Vagina (tissue), 2 donors: ENCODE measurements around the gene CDK3. TPM values are rescaled to one million over a fixed set of nuclear protein-coding genes. Genes with fewer than 3 reads are reported as not detected.

Experiments used
- DNase-seq, 2 donors: peaks; one replicate each; pipeline ENCODE4 v3.0.0-alpha.2; 2017; ENCODE audit errors: extremely low spot score in 2 of 2
- H3K27ac ChIP-seq: fragments of 200-600 bp; sonication (generic); one replicate; pipeline ENCODE4 v1.5.1; 2019
- H3K27me3 ChIP-seq: fragments of 200-600 bp; sonication (generic); one replicate; pipeline ENCODE4 v1.5.1; 2019
- H3K36me3 ChIP-seq, 2 donors: fragments of 200-600 bp; sonication (generic); one replicate each; pipeline ENCODE4 v1.5.1; 2017 to 2019
- H3K4me1 ChIP-seq: fragments of 200-600 bp; sonication (generic); one replicate; pipeline ENCODE4 v1.5.1; 2019
- H3K4me3 ChIP-seq, 2 donors: fragments of 200-600 bp; sonication (generic); 1 replicate in 1 of 2; 2 replicates in 1 of 2; pipeline ENCODE4 v1.5.1; 2016 to 2019
- H3K9me3 ChIP-seq: fragments of 200-600 bp; sonication (generic); one replicate; pipeline ENCODE4 v1.5.1; 2019
- POLR2A ChIP-seq, 2 donors: fragments of 450-650 bp; IDR thresholded peaks; one replicate each; pipeline ENCODE4 v1.6.1; 2017; ENCODE audit warnings: antibody characterized with exemption in 2 of 2, mild to moderate bottlenecking in 2 of 2, moderate library complexity in 2 of 2
- POLR2AphosphoS5 ChIP-seq, 2 donors: sonication (generic); formaldehyde crosslinking; IDR thresholded peaks; one replicate each; pipeline ENCODE4 v1.9.0; 2017; ENCODE audit warnings: antibody characterized with exemption in 2 of 2, mild to moderate bottlenecking in 2 of 2, low read depth in 1 of 2; ENCODE audit not compliant: insufficient read depth in 1 of 2
- intact Hi-C: fragments of 100-400 bp; cut with DNase I; formaldehyde crosslinking; loops from one replicate; pipeline ENCODE4 v1.15.1; 2023
- total RNA-seq: library from RNA; depleted of rRNA; stranded (reverse); fragments of >200 nt; gene quantifications from one replicate; pipeline ENCODE4 v1.2.3, GENCODE V29; 2016
- TF ChIP-seq, protein P1 (sequence below), 3 experiments: fragments of 450-650 bp in 2 of 3; fragments of 200-600 bp in 1 of 3; sonication (generic) in 1 of 3; IDR thresholded peaks; one replicate each; pipeline ENCODE4 v1.5.1; 2017 to 2019; ENCODE audit warnings: antibody characterized with exemption in 3 of 3, mild to moderate bottlenecking in 2 of 3, moderate library complexity in 2 of 3

CDK3 gene
- total RNA-seq, 1 donor from 2014 or later = 3.2 TPM

DNA sequence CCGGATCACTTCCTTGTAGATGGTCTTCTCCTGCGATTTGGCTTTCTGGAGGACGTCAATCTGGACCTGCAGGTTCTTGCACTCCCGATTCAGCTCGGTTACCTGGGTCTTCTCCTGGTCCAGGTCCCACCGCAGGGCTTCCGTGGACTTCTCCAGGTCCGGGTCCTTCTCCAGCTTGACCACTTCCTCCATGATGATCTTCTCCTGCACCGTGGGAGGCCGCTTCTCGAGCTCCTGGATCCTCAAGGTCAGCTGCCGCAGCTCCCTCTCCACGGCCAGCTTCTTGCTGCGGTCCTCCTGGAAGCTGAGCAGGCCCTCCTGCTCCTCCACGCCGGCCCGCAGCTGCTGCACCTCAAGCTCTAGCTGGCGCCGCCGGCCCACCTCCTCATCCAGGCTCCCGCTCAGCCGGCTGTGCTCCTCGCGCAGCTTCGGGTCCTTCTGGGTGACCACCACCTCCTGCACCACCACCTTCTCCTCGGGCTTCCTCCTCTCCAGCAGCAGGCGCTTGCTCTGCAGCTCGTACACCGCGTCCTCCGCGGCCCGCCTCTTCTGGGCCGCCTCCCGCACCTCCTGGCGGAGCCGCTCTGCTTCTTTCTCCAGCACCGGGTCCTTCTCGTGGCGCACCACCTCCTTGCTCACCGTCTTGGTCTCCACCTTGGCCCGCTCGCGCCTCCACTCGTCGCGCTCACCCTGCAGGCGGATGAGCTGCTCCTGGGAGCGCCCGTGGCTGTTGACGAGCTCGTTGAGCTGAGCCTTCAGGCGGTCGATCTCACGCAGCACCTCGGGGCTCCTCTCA lies 8.2 kb downstream of the CDK3 start:
- peaks cover 0 to 15% of the 10 kb centered on the region in 2 donors for H3K36me3 ChIP-seq
- H3K9me3 ChIP-seq = no peaks in the 10 kb centered on the region
- TF ChIP-seq, protein P1, sequence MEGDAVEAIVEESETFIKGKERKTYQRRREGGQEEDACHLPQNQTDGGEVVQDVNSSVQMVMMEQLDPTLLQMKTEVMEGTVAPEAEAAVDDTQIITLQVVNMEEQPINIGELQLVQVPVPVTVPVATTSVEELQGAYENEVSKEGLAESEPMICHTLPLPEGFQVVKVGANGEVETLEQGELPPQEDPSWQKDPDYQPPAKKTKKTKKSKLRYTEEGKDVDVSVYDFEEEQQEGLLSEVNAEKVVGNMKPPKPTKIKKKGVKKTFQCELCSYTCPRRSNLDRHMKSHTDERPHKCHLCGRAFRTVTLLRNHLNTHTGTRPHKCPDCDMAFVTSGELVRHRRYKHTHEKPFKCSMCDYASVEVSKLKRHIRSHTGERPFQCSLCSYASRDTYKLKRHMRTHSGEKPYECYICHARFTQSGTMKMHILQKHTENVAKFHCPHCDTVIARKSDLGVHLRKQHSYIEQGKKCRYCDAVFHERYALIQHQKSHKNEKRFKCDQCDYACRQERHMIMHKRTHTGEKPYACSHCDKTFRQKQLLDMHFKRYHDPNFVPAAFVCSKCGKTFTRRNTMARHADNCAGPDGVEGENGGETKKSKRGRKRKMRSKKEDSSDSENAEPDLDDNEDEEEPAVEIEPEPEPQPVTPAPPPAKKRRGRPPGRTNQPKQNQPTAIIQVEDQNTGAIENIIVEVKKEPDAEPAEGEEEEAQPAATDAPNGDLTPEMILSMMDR (IDR thresholded peaks at IDR 0.05) = no peak
- TF ChIP-seq POLR2A (IDR thresholded peaks at IDR 0.05) = no peak
- TF ChIP-seq POLR2AphosphoS5 (IDR thresholded peaks at IDR 0.05; ENCODE audit: insufficient read depth in 1 of 2, low read depth in 1 of 2) = no peak
- peaks cover under 1% of the 10 kb centered on the region for H3K4me1 ChIP-seq
- intact Hi-C loops = loop anchor here (5.0 to 10.0 kb wide), 2 partner anchors 97 to 276 kb away; no protein-coding TSS in a partner anchor
- no peak overlapping the region for H3K27ac ChIP-seq
- DNase-seq = no peak
- no peaks in the 10 kb centered on the region for H3K27me3 ChIP-seq
- no peak overlapping the region for H3K4me3 ChIP-seq

DNA sequence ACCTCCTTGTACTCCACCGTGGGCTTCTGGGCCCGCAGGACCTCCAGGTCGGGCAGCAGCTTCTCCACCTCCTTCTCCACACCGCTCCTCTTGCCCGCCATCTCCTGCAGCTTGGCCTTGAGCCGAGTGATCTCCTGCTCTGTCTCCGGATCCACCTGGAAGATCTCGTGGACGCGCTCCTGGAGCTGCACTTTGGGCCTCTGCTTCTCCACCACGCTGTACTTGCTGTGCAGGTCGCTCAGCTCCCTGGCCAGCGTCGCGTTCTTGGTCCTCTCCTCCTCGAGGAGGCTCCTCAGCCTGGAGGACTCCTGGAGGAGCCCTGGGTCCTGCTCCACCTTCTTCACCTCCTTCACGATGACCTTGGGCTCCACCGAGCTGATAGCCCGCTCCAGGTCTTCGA lies 8.8 kb downstream of the CDK3 start:
- Histone ChIP-seq H3K9me3 (no peaks in the 10 kb centered on the region), H3K27ac (no peak overlapping the region), H3K36me3 (peaks cover 0 to 13% of the 10 kb centered on the region in 2 donors), H3K4me3 (no peak overlapping the region), H3K27me3 (no peaks in the 10 kb centered on the region), H3K4me1 (peaks cover 7% of the 10 kb centered on the region)
- no peak for DNase-seq
- TF ChIP-seq POLR2A (IDR thresholded peaks at IDR 0.05) (no peak), POLR2AphosphoS5 (IDR thresholded peaks at IDR 0.05; ENCODE audit: insufficient read depth in 1 of 2, low read depth in 1 of 2) (no peak)
- TF ChIP-seq, protein P1 (IDR thresholded peaks at IDR 0.05) = no peak
- intact Hi-C loops = loop anchor here (5.0 to 10.0 kb wide), 2 partner anchors 97 to 275 kb away; no protein-coding TSS in a partner anchor

DNA sequence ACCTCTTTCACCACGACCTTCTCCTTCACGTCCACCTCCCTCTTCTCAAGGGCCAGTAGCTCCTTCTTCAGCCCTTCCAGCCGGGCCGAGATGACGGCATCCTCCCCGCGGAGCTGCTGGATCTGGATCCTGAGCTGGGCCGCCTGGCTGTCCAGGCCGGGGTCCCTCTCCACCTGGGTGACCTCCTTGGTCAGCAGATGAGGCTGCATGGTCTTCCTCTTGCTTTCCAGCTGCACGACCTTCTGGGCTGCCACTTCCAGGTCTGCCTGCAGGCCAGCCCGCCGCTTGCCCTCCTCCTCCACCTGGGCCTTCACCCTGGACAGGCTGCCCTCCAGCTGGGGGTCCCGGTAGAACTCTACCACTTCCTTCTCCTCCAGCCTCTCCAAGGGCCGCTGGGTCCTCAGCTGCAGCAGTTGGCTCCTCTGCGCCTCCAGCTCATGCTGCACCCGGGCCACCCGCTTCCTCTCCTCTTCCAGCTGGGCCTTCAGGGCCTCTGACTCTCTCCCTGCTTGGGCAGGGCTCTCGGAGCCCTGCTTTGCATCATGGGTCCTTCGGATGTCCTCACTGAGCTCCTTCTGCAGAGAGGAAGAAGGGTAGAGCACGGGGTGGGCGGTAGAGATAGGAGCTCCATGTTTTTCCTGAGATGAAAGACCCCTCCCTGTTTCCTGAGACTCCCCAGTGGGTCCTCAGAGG lies 9.5 kb downstream of the CDK3 start:
- Histone ChIP-seq H3K27me3 (no peaks in the 10 kb centered on the region), H3K4me1 (peaks cover 8% of the 10 kb centered on the region), H3K27ac (no peak overlapping the region), H3K36me3 (peaks cover 0 to 13% of the 10 kb centered on the region in 2 donors), H3K4me3 (no peak overlapping the region), H3K9me3 (no peaks in the 10 kb centered on the region)
- no peak for DNase-seq
- TF ChIP-seq, protein P1 (IDR thresholded peaks at IDR 0.05) = no peak
- TF ChIP-seq POLR2A (IDR thresholded peaks at IDR 0.05) (no peak), POLR2AphosphoS5 (IDR thresholded peaks at IDR 0.05; ENCODE audit: insufficient read depth in 1 of 2, low read depth in 1 of 2) (no peak)
- intact Hi-C loops = loop anchor here (5.0 to 10.0 kb wide), 2 partner anchors 98 to 275 kb away; no protein-coding TSS in a partner anchor

DNA sequence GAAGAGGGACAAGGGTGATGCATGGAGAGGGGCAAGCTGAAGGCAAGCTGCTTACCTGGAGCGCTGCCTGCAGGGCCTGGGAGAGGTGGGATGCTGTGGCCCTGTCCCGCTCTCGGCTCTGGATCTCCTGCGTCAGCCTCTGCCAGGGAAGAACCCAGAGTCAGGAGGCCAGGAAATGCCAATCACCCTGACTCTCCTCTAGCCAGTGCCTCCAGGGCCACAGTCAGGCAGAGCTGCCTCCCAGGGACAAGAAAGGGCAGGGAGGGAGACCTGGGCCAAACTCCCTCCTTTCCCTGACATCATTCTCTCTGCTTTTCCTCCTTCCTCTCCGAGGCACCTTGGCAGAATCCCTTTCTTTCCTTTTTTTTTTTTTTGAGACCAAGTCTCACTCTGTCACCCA lies 11.3 kb downstream of the CDK3 start:
- Histone ChIP-seq H3K4me3 (no peak overlapping the region), H3K9me3 (no peaks in the 10 kb centered on the region), H3K36me3 (peaks cover 0 to 13% of the 10 kb centered on the region in 2 donors), H3K27me3 (no peaks in the 10 kb centered on the region), H3K4me1 (peaks cover 8% of the 10 kb centered on the region), H3K27ac (no peak overlapping the region)
- TF ChIP-seq, protein P1 (IDR thresholded peaks at IDR 0.05) = no peak
- TF ChIP-seq POLR2A (IDR thresholded peaks at IDR 0.05) (no peak), POLR2AphosphoS5 (IDR thresholded peaks at IDR 0.05; ENCODE audit: insufficient read depth in 1 of 2, low read depth in 1 of 2) (no peak)
- intact Hi-C loops = no loop called here
- no peak for DNase-seq
